Muscle of leg (tissue), 11 donors: ENCODE results near the gene ZBTB7C. TPM values are rescaled to one million over a fixed set of nuclear protein-coding genes. Genes with fewer than 3 reads are reported as not detected.
A peak's percentile ranks its signal among the peaks of the same experiment; 100 is the strongest.

Experiments
- DNase-seq: peaks from one replicate; pipeline ENCODE4 v3.0.0; 2013
- H3K27ac ChIP-seq: one replicate; pipeline ENCODE4 v1.5.1; 2013; ENCODE audit warnings: mild to moderate bottlenecking, low read length, control low read depth
- H3K27me3 ChIP-seq: one replicate; pipeline ENCODE4 v1.6.1; 2013; ENCODE audit warnings: low read length; ENCODE audit not compliant: control insufficient read depth, insufficient read depth
- H3K36me3 ChIP-seq: one replicate; pipeline ENCODE4 v1.6.1; 2013; ENCODE audit warnings: low read length; ENCODE audit not compliant: control insufficient read depth, insufficient read depth
- H3K4me1 ChIP-seq: one replicate; pipeline ENCODE4 v1.6.1; 2013; ENCODE audit warnings: low read length; ENCODE audit not compliant: control insufficient read depth, insufficient read depth
- H3K4me3 ChIP-seq: one replicate; pipeline ENCODE4 v1.5.1; 2013; ENCODE audit warnings: low read length, control low read depth
- H3K9me3 ChIP-seq: replicated peaks from 2 replicates; pipeline ENCODE4 v1.6.1; 2013; ENCODE audit warnings: low read depth, low read length; ENCODE audit not compliant: control insufficient read depth
- WGBS: methylation state at CpG from one replicate; pipeline ENCODE4 v1.1.5; 2013; ENCODE audit warnings: missing lambda C conversion rate; ENCODE audit not compliant: insufficient coverage; 5-methylcytosine and 5-hydroxymethylcytosine counted together
- polyA plus RNA-seq, 8 donors: library from polyadenylated mRNA; unstranded; fragments of 120-200 nt; gene quantifications; one replicate each; pipeline versions ENCODE4 v1.2.1 to v1.2.3, GENCODE V29; 2013; ENCODE audit warnings: inconsistent platforms in 1 of 8, low replicate concordance in 1 of 8; ENCODE audit not compliant: insufficient read length in 8 of 8, insufficient read depth in 1 of 8
- total RNA-seq: library from RNA; stranded (reverse); fragments of 120-200 nt; gene quantifications from one replicate; pipeline ENCODE4 v1.2.4, GENCODE V29; 2013

Gene ZBTB7C
- total and polyA plus RNA-seq, 9 donors, result 2.8 to 5.6 (median 4.1) TPM

GRCh38 chr18:48356909-48357631 is 52.1 kb downstream of the ZBTB7C start:
- peaks cover 2% of the 10 kb centered on the region for H3K9me3 ChIP-seq
- 45% methylated on average over 8 of the region's 11 CpGs for WGBS
- peak; percentile 36 for DNase-seq

GRCh38 chr18:48356151-48356745 is 52.9 kb downstream of the ZBTB7C start:
- 87% methylated on average over 5 of the region's 7 CpGs for whole genome bisulfite sequencing

More at GRCh38 chr18:48356909-48357631, 52.1 kb downstream of the ZBTB7C start:
- no peaks in the 10 kb centered on the region for H3K36me3 ChIP-seq
- no peaks in the 10 kb centered on the region for H3K27me3 ChIP-seq
- peaks cover 26% of the 10 kb centered on the region for H3K4me1 ChIP-seq
- H3K27ac ChIP-seq, result no peak overlapping the region
- no peak overlapping the region for H3K4me3 ChIP-seq

GRCh38 chr18:48355276-48356115 is 53.7 kb downstream of the ZBTB7C start:
- peak; percentile 92 for DNase-seq
- Histone ChIP-seq H3K9me3 (peaks cover 2% of the 10 kb centered on the region), H3K4me1 (peaks cover 35% of the 10 kb centered on the region), H3K27ac (peak overlapping the region; percentile 60), H3K4me3 (no peak overlapping the region), H3K27me3 (no peaks in the 10 kb centered on the region), H3K36me3 (no peaks in the 10 kb centered on the region)
- 34% methylated on average over 15 of the region's 15 CpGs for WGBS

More at GRCh38 chr18:48356151-48356745, 52.9 kb downstream of the ZBTB7C start:
- no peak for DNase-seq
- Histone ChIP-seq H3K27ac (no peak overlapping the region), H3K4me1 (peaks cover 31% of the 10 kb centered on the region), H3K9me3 (peaks cover 2% of the 10 kb centered on the region), H3K27me3 (no peaks in the 10 kb centered on the region), H3K4me3 (no peak overlapping the region), H3K36me3 (no peaks in the 10 kb centered on the region)

GRCh38 chr18:48354746-48355260 is 54.4 kb downstream of the ZBTB7C start:
- H3K4me1 ChIP-seq, result peaks cover 35% of the 10 kb centered on the region
- no peaks in the 10 kb centered on the region for H3K27me3 ChIP-seq
- peaks cover 2% of the 10 kb centered on the region for H3K9me3 ChIP-seq
- 66% methylated on average over 3 of the region's 4 CpGs for WGBS
- H3K27ac ChIP-seq, result peak overlapping the region; percentile 60
- no peak for DNase-seq
- no peak overlapping the region for H3K4me3 ChIP-seq
- H3K36me3 ChIP-seq, result no peaks in the 10 kb centered on the region

GRCh38 chr18:48352051-48352755 is 57.0 kb downstream of the ZBTB7C start:
- Histone ChIP-seq H3K9me3 (no peaks in the 10 kb centered on the region), H3K36me3 (no peaks in the 10 kb centered on the region), H3K4me3 (no peak overlapping the region), H3K27me3 (no peaks in the 10 kb centered on the region), H3K27ac (no peak overlapping the region), H3K4me1 (peaks cover 31% of the 10 kb centered on the region)
- WGBS, result 90% methylated on average over 4 of the region's 4 CpGs
- DNase-seq, result no peak

- Histone ChIP-seq H3K27ac (no peak overlapping the region), H3K4me1 (peaks cover 26% of the 10 kb centered on the region), H3K36me3 (no peaks in the 10 kb centered on the region), H3K4me3 (no peak overlapping the region), H3K27me3 (no peaks in the 10 kb centered on the region), H3K9me3 (no peaks in the 10 kb centered on the region)
- DNase-seq, result no peak
- 76% methylated on average over 4 of the region's 12 CpGs for WGBS
Measured at GRCh38 chr18:48351216-48352050, 57.8 kb downstream of the ZBTB7C start.

- WGBS, result 75% methylated on average over 1 of the region's 2 CpGs
- no peaks in the 10 kb centered on the region for H3K36me3 ChIP-seq
- no peaks in the 10 kb centered on the region for H3K9me3 ChIP-seq
- no peaks in the 10 kb centered on the region for H3K27me3 ChIP-seq
- DNase-seq, result no peak
- H3K4me1 ChIP-seq, result peaks cover 11% of the 10 kb centered on the region
- H3K4me3 ChIP-seq, result no peak overlapping the region
- no peak overlapping the region for H3K27ac ChIP-seq
Measured at GRCh38 chr18:48348739-48349138, 60.4 kb downstream of the ZBTB7C start.

- DNase-seq, result no peak
- H3K36me3 ChIP-seq, result no peaks in the 10 kb centered on the region
- no peaks in the 10 kb centered on the region for H3K27me3 ChIP-seq
- peaks cover 19% of the 10 kb centered on the region for H3K4me1 ChIP-seq
- 67% methylated on average over 1 of the region's 3 CpGs for WGBS
- no peak overlapping the region for H3K4me3 ChIP-seq
- no peak overlapping the region for H3K27ac ChIP-seq
- H3K9me3 ChIP-seq, result no peaks in the 10 kb centered on the region
Measured at GRCh38 chr18:48347756-48348326, 61.3 kb downstream of the ZBTB7C start.

GRCh38 chr18:48345596-48345995 is 63.6 kb downstream of the ZBTB7C start:
- no peaks in the 10 kb centered on the region for H3K9me3 ChIP-seq
- H3K4me1 ChIP-seq, result peaks cover 28% of the 10 kb centered on the region
- H3K27me3 ChIP-seq, result no peaks in the 10 kb centered on the region
- no peak for DNase-seq
- WGBS, result 73% methylated on average over 1 of the region's 2 CpGs
- H3K36me3 ChIP-seq, result no peaks in the 10 kb centered on the region
- no peak overlapping the region for H3K4me3 ChIP-seq
- H3K27ac ChIP-seq, result no peak overlapping the region
